ENCODE data around the gene VSNL1. TPM values are rescaled to one million over a fixed set of nuclear protein-coding genes. Genes with fewer than 3 reads are reported as not detected.

VSNL1 gene
- total RNA-seq, 4 donors from 2014 or later: 0.65 TPM; not detected in 3

DNA sequence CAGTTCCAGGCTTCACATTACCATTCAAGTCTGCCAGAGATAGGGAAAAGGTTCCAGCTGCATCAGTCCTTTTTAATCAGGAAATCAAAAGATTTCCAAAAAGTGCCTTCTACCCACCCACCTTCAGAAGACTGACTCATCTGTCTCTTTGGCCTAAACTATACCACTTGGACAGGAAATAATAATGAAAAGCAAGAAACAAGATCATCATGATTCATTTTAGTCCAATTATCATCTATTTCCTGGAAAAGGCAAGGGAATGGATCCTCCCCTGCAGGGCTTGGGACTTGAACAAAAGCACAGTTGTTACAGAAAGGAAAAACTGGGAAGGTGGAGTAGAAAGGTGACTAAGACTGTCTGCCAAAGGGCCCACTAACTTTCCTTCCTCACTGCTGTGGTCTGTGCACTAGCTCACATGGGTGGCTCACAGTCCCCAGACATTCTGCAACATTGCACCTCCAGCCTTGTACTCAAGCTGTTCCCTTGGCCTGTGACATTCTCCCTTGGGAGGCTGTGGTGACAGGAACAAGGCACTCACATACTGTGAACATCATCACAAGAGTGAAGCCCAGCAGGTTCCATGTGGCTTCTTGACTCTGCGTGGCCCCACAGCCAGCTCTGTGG lies 75.3 kb downstream of the VSNL1 start:
- ATAC-seq (ENCODE audit: low FRiP score) (peak; percentile 65), DNase-seq (ENCODE audit: low spot score) (no peak)
- TF ChIP-seq, protein P1, sequence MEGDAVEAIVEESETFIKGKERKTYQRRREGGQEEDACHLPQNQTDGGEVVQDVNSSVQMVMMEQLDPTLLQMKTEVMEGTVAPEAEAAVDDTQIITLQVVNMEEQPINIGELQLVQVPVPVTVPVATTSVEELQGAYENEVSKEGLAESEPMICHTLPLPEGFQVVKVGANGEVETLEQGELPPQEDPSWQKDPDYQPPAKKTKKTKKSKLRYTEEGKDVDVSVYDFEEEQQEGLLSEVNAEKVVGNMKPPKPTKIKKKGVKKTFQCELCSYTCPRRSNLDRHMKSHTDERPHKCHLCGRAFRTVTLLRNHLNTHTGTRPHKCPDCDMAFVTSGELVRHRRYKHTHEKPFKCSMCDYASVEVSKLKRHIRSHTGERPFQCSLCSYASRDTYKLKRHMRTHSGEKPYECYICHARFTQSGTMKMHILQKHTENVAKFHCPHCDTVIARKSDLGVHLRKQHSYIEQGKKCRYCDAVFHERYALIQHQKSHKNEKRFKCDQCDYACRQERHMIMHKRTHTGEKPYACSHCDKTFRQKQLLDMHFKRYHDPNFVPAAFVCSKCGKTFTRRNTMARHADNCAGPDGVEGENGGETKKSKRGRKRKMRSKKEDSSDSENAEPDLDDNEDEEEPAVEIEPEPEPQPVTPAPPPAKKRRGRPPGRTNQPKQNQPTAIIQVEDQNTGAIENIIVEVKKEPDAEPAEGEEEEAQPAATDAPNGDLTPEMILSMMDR (IDR thresholded peaks at IDR 0.05): no peak

DNA sequence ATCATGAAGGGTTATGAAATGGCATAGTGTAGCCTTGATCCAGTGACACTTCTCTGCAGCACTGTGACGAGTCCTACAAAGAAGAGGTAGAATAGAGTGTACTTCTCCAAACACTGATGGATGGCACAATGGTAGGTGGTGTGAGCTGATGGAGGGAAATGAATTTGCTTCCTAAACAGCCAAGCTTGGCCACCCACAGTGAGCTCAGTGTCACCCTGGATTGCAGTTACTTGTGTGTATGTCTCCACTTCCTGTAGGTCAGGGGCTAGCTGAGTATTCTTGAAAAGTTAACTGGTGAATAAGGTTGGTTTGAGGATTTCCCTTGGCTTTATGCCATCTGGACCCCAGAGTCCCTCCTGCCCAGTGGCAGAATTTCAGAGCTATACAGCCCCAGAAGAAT lies 75.9 kb downstream of the VSNL1 start:
- TF ChIP-seq, protein P1 (IDR thresholded peaks at IDR 0.05): no peak
- ATAC-seq (ENCODE audit: low FRiP score) (no peak), DNase-seq (ENCODE audit: low spot score) (no peak)

DNA sequence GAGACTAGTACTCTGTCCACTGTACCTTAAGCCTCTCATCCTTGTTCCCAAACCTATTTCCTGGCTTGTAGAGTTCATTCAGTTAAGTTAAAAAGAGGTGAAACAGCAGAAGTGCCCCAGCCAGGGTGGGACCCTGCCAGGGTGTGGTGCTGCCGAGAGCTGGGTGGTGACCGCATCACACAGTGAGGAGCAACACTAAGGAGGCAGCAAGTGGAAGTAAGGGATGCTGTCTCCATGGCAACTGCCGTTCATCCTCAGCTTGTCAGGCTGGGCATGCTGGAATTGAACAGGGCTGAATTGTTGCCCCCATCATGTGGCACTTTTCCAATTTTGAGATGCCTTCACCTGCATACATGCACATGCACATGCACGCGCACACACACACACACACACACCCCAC lies 77.0 kb downstream of the VSNL1 start:
- ATAC-seq (ENCODE audit: low FRiP score) (no peak), DNase-seq (ENCODE audit: low spot score) (no peak)
- TF ChIP-seq, protein P1 (IDR thresholded peaks at IDR 0.05): no peak

GRCh38 chr2:17617955-17618354 lies 77.5 kb downstream of the VSNL1 start:
- TF ChIP-seq, protein P1 (IDR thresholded peaks at IDR 0.05): no peak
- DNase-seq (ENCODE audit: low spot score) (no peak), ATAC-seq (ENCODE audit: low FRiP score) (no peak)

- TF ChIP-seq, protein P1 (IDR thresholded peaks at IDR 0.05): no peak
- no peak for DNase-seq (ENCODE audit: low spot score)
- peak; percentile 24 for ATAC-seq (ENCODE audit: low FRiP score)
Observed at GRCh38 chr2:17620280-17620679, 79.8 kb downstream of the VSNL1 start.

DNA sequence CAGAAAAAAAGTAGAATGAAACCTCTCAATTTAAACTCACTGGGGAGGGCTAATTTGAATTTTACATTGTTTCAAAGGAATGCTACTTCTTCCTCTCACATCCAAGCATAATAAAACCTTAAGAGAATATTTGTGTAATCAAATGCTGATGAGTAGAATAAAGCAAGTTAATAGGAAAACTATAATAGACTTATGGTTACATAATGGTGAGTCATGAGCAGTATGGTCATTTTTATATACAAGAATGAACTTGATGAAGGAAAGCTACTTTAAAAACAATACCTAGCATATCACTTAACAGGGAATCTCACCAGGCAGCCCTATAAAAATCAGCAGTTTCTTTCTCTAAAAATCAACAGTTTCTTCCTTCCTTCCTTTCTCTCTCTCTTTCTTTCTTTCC lies 80.3 kb downstream of the VSNL1 start:
- ATAC-seq (ENCODE audit: low FRiP score): peak; percentile 57

DNA sequence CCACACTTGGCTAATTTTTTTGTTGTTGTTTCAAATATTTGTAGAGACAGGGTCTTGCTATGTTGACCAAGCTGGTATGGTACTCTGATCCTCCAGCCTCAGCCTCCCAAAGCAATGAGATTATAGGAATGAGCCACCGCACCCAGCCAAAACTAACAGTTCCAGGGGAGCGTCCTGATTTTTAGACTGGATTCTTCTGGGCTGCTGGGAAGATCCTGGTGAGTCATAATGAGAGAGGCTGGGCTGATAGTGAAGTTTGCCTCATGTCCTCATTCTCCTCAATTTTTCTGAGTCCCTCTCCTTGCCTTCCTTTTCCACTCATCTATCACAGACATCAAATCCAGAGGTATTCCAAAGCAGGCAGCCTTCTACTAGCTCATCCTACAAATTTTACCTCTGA lies 81.3 kb downstream of the VSNL1 start:
- TF ChIP-seq, protein P1 (IDR thresholded peaks at IDR 0.05): no peak
- ATAC-seq (ENCODE audit: low FRiP score) (peak; percentile 42), DNase-seq (ENCODE audit: low spot score) (no peak)

More for the DNA sequence above, 80.3 kb downstream of the VSNL1 start:
- TF ChIP-seq, protein P1 (IDR thresholded peaks at IDR 0.05): no peak
- DNase-seq (ENCODE audit: low spot score): no peak
